Measurements from ENCODE around the gene KRT72. TPM values are rescaled to one million over a fixed set of nuclear protein-coding genes. Genes with fewer than 3 reads are reported as not detected.

KRT72 gene
- total RNA-seq, 1 donor from 2014 or later, result not detected

DNA sequence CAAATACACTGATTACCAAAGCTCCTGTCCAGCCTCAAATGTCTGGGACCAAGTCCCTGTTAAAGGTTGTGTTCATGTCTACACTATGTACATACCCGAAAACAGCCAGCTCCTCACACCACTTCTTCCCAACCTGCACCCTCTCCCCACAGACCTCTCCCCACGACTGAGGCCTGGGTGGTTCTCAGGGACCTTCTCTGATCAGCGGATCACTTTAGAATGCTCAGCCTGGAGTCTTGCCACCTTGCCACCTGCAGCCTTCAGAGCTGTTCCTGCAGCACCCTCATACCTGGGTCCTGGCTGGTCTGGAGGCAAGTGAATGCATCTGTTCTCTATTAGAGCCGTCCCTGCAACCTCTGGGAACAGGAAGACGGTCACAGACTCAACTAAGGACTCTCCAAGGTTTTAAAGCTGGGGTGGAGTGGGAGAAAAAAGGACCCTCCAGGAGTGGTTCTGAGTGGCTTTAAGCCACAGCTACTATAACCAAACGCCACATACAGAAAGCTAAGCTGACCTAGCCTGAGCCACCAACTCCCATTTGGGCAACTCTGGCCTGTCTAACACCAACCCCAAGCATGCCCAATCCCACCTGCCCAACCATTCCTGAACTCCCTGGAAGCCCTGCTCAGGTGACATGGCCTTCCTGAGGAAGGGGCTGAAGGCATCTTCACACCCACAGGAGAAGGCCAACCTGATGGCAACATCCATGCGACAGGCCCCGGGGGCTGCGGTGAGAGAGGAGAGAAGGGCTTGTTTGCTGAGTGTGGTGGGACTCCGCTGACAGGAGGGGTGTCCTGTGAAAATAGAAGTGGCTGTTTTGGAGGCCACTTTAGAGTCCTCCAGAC is 42.2 kb upstream of the KRT72 start:
- Histone ChIP-seq H3K27me3 (ENCODE audit: control insufficient read depth in 3 of 3, insufficient read depth in 3 of 3, low read length in 3 of 3) (peaks cover 6 to 8% (median 8%) of the 10 kb centered on the region in 3 donors), H3K9ac (ENCODE audit: low read depth in 1 of 3, low read length in 3 of 3) (no peak overlapping the region), H3K4me3 (ENCODE audit: low read length in 3 of 3) (no peak overlapping the region), H3K27ac (ENCODE audit: low read depth, low read length) (no peak overlapping the region), H3K4me1 (ENCODE audit: control insufficient read depth in 3 of 3, insufficient read depth in 3 of 3, low read length in 3 of 3) (no peaks in the 10 kb centered on the region), H3K36me3 (ENCODE audit: control insufficient read depth in 3 of 3, insufficient read depth in 3 of 3, low read length in 3 of 3) (no peaks in the 10 kb centered on the region), H3K9me3 (ENCODE audit: control insufficient read depth in 3 of 3, low read length in 3 of 3) (no peaks in the 10 kb centered on the region)

DNA sequence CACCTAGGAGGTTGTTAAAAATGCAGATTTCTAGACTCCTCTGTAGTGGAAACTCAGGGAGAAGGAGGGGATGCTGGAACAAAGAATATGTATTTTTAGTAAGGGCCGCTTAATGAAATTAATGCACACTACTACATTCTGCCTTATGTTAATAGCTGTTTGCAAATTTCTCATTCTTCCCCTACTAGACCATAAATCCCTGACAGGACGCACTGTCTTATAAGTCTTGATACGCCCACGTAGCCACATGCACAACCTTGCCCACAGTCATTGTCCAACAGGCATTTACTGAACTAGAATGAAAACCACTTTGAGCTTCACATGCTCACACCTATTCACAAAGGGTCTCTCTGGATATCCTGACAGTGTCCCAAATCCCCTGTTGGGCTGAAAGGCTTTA is 40.2 kb upstream of the KRT72 start:
- H3K9ac ChIP-seq (ENCODE audit: low read depth in 1 of 3, low read length in 3 of 3), result no peak overlapping the region
- H3K27me3 ChIP-seq (ENCODE audit: control insufficient read depth in 3 of 3, insufficient read depth in 3 of 3, low read length in 3 of 3), result peaks cover 6 to 11% (median 8%) of the 10 kb centered on the region in 3 donors
- no peak overlapping the region for H3K27ac ChIP-seq (ENCODE audit: low read depth, low read length)
- H3K36me3 ChIP-seq (ENCODE audit: control insufficient read depth in 3 of 3, insufficient read depth in 3 of 3, low read length in 3 of 3), result no peaks in the 10 kb centered on the region
- no peak overlapping the region for H3K4me3 ChIP-seq (ENCODE audit: low read length in 3 of 3)
- no peaks in the 10 kb centered on the region for H3K9me3 ChIP-seq (ENCODE audit: control insufficient read depth in 3 of 3, low read length in 3 of 3)
- no peaks in the 10 kb centered on the region for H3K4me1 ChIP-seq (ENCODE audit: control insufficient read depth in 3 of 3, insufficient read depth in 3 of 3, low read length in 3 of 3)

DNA sequence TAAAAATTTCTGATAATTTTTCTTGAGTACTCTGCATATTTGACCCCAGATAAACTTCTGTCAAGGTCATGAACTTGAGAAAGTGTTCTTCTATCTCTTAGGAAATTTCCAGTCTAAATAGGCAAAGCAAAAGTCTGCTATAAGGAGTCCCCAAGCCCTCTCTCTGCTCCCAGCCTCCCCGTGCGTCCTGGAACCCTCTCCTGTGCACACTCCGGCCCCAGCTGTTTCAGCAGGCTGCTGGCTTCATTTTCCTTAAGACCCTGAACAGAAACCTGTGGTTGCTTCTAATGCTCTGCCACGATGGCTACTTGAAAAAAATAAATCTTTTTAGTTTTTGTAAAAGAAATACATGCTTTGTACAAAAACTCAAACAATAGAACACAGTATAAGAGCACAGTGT is 36.0 kb upstream of the KRT72 start:
- no peak overlapping the region for H3K9ac ChIP-seq (ENCODE audit: low read depth in 1 of 3, low read length in 3 of 3)
- no peak overlapping the region for H3K4me3 ChIP-seq (ENCODE audit: low read length in 3 of 3)
- no peaks in the 10 kb centered on the region for H3K9me3 ChIP-seq (ENCODE audit: control insufficient read depth in 3 of 3, low read length in 3 of 3)
- H3K4me1 ChIP-seq (ENCODE audit: control insufficient read depth in 3 of 3, insufficient read depth in 3 of 3, low read length in 3 of 3), result no peaks in the 10 kb centered on the region
- no peak overlapping the region for H3K27ac ChIP-seq (ENCODE audit: low read depth, low read length)
- H3K36me3 ChIP-seq (ENCODE audit: control insufficient read depth in 3 of 3, insufficient read depth in 3 of 3, low read length in 3 of 3), result no peaks in the 10 kb centered on the region
- H3K27me3 ChIP-seq (ENCODE audit: control insufficient read depth in 3 of 3, insufficient read depth in 3 of 3, low read length in 3 of 3), result peaks cover 0 to 7% (median 5%) of the 10 kb centered on the region in 3 donors

DNA sequence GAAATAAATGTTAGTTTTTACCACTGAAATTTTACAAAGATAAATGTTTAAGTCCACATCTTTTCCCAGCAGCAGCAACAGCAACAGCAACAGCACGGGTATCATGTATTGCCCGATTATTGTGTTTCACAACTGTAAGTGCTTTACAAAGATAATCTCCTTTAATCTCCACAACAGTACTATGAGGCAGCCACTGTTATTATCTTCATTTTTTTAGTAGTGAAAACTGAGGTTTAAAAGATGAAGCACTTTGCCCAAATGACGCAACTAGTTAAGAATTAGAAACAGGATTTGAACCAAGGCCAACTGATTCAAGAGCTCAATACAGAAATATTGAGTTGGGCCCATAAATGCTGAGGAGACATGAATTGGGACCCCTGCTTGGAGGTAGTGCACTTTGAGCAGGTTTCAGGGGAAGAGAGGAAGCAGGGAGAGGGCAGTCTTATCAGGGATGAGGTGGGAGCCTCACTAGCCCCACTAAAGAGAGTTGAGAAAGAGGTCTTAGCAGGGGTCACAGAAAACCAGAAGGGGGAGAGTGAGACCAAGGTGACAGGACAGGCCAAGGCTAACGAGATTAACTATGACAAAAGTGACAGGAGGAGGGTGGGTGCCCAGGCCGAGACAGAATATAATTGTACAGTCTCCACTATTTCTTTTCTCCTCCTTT is 35.5 kb upstream of the KRT72 start:
- H3K36me3 ChIP-seq (ENCODE audit: control insufficient read depth in 3 of 3, insufficient read depth in 3 of 3, low read length in 3 of 3), result no peaks in the 10 kb centered on the region
- no peaks in the 10 kb centered on the region for H3K4me1 ChIP-seq (ENCODE audit: control insufficient read depth in 3 of 3, insufficient read depth in 3 of 3, low read length in 3 of 3)
- H3K27ac ChIP-seq (ENCODE audit: low read depth, low read length), result no peak overlapping the region
- peaks cover 0 to 7% (median 5%) of the 10 kb centered on the region in 3 donors for H3K27me3 ChIP-seq (ENCODE audit: control insufficient read depth in 3 of 3, insufficient read depth in 3 of 3, low read length in 3 of 3)
- no peaks in the 10 kb centered on the region for H3K9me3 ChIP-seq (ENCODE audit: control insufficient read depth in 3 of 3, low read length in 3 of 3)
- no peak overlapping the region for H3K9ac ChIP-seq (ENCODE audit: low read depth in 1 of 3, low read length in 3 of 3)
- no peak overlapping the region for H3K4me3 ChIP-seq (ENCODE audit: low read length in 3 of 3)

DNA sequence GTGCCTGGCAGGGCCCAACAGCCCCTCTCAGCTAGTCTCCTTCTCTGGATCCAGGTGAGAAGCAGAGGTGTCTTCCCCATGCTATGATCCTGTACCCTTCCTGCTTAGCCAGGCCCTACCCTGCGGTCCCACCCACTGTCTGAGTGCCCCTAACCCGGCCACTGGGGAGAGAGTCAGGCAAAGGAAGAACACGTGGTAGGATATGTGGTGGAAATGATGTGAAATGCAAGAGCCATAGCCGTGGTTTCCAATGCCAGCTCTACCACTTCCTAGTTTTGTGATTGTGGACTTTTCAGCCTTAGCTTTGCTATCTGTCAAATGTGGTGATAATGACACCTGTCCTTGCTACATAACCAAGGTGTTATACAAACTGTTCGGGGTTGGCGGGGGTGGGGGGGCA is 34.9 kb upstream of the KRT72 start:
- Histone ChIP-seq H3K27ac (ENCODE audit: low read depth, low read length) (no peak overlapping the region), H3K9ac (ENCODE audit: low read depth in 1 of 3, low read length in 3 of 3) (no peak overlapping the region), H3K27me3 (ENCODE audit: control insufficient read depth in 3 of 3, insufficient read depth in 3 of 3, low read length in 3 of 3) (peaks cover 0 to 11% (median 5%) of the 10 kb centered on the region in 3 donors), H3K4me3 (ENCODE audit: low read length in 3 of 3) (no peak overlapping the region), H3K36me3 (ENCODE audit: control insufficient read depth in 3 of 3, insufficient read depth in 3 of 3, low read length in 3 of 3) (no peaks in the 10 kb centered on the region), H3K9me3 (ENCODE audit: control insufficient read depth in 3 of 3, low read length in 3 of 3) (no peaks in the 10 kb centered on the region), H3K4me1 (ENCODE audit: control insufficient read depth in 3 of 3, insufficient read depth in 3 of 3, low read length in 3 of 3) (no peaks in the 10 kb centered on the region)

DNA sequence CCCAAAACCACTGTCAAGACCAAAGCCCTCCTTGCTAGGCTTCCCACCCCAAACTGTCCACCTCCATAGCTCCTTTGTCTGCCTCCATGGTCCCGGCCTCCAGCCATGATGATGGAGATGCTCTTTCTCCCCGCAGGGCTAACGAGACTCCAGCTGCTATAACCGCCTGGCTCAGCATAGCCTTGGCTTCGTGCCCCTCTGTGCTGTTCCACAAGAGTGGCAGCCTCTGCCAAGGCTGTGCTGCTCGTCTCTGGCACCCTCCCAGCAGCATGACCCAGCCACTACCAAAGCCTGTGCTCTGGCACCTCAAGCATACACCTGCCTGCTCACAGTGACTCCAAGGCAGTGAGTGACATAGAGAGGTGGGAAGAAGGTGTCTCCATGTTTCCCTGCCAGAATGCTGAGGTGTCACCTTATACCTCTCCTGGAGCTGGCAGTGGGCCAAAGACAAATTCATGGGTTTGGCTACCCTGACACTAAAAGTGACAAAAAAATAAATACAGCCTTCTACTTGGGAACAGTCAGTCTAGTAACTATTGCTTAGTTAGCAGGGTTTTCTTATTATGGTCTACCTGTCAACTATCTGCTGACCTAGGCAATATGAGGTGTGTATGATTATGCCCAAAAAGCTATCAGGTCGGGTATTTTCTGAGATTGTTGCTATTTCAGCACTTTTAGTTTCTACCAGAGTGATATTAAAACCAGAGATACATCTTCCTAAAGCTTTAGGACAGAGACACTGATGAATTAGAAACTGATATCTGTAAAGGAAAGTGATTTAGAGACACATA is 33.2 kb upstream of the KRT72 start:
- H3K27ac ChIP-seq (ENCODE audit: low read depth, low read length), result no peak overlapping the region
- H3K27me3 ChIP-seq (ENCODE audit: control insufficient read depth in 3 of 3, insufficient read depth in 3 of 3, low read length in 3 of 3), result peaks cover 0 to 14% (median 0%) of the 10 kb centered on the region in 3 donors
- no peaks in the 10 kb centered on the region for H3K4me1 ChIP-seq (ENCODE audit: control insufficient read depth in 3 of 3, insufficient read depth in 3 of 3, low read length in 3 of 3)
- H3K9me3 ChIP-seq (ENCODE audit: control insufficient read depth in 3 of 3, low read length in 3 of 3), result no peaks in the 10 kb centered on the region
- no peak overlapping the region for H3K9ac ChIP-seq (ENCODE audit: low read depth in 1 of 3, low read length in 3 of 3)
- H3K4me3 ChIP-seq (ENCODE audit: low read length in 3 of 3), result no peak overlapping the region
- no peaks in the 10 kb centered on the region for H3K36me3 ChIP-seq (ENCODE audit: control insufficient read depth in 3 of 3, insufficient read depth in 3 of 3, low read length in 3 of 3)

DNA sequence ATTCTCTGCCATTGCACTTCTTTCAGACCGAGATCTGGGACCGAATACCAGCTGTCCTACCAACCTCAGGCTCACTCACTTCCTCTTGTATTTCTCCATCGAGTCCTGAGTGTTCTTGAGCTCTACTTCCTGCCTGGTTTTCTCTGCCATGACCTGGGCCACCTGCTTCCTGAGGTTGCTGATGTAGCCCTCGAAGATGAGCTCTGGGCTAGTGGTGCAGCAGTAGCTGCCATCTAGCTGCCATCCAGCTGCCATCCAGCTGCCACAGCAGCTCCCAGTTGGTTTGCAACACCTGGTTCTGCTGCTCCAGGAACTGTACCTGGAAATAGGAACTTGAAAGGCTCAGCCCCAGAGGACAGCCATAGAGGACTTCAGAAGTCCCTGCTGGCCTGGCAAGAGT is 32.1 kb upstream of the KRT72 start:
- Histone ChIP-seq H3K4me3 (ENCODE audit: low read length in 3 of 3) (no peak overlapping the region), H3K27me3 (ENCODE audit: control insufficient read depth in 3 of 3, insufficient read depth in 3 of 3, low read length in 3 of 3) (peaks cover 0 to 25% (median 0%) of the 10 kb centered on the region in 3 donors), H3K9ac (ENCODE audit: low read depth in 1 of 3, low read length in 3 of 3) (no peak overlapping the region), H3K27ac (ENCODE audit: low read depth, low read length) (no peak overlapping the region), H3K4me1 (ENCODE audit: control insufficient read depth in 3 of 3, insufficient read depth in 3 of 3, low read length in 3 of 3) (no peaks in the 10 kb centered on the region), H3K9me3 (ENCODE audit: control insufficient read depth in 3 of 3, low read length in 3 of 3) (no peaks in the 10 kb centered on the region), H3K36me3 (ENCODE audit: control insufficient read depth in 3 of 3, insufficient read depth in 3 of 3, low read length in 3 of 3) (no peaks in the 10 kb centered on the region)

DNA sequence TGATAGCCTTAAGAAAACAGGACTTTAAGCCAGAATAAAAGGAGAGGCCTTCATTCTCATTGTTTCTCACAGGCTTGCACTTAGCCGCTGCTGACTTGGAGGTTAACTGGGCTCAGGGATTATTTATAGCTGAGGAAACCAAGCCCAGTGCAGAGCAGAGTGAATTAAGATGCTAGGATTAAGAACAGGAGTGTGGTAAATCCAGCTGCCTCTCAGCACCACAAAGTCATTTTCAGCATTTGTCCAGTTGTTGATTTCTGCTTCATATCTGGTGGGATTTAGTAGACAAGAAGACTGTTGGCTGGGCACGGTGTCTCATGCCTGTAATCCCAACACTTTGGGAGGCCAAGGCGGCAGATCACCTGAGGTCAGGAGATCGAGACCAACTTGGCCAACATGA is 31.4 kb upstream of the KRT72 start:
- H3K27me3 ChIP-seq (ENCODE audit: control insufficient read depth in 3 of 3, insufficient read depth in 3 of 3, low read length in 3 of 3), result peaks cover 0 to 25% (median under 1%) of the 10 kb centered on the region in 3 donors
- H3K9ac ChIP-seq (ENCODE audit: low read depth in 1 of 3, low read length in 3 of 3), result no peak overlapping the region
- H3K4me3 ChIP-seq (ENCODE audit: low read length in 3 of 3), result no peak overlapping the region
- no peaks in the 10 kb centered on the region for H3K36me3 ChIP-seq (ENCODE audit: control insufficient read depth in 3 of 3, insufficient read depth in 3 of 3, low read length in 3 of 3)
- H3K4me1 ChIP-seq (ENCODE audit: control insufficient read depth in 3 of 3, insufficient read depth in 3 of 3, low read length in 3 of 3), result no peaks in the 10 kb centered on the region
- H3K27ac ChIP-seq (ENCODE audit: low read depth, low read length), result no peak overlapping the region
- H3K9me3 ChIP-seq (ENCODE audit: control insufficient read depth in 3 of 3, low read length in 3 of 3), result no peaks in the 10 kb centered on the region

DNA sequence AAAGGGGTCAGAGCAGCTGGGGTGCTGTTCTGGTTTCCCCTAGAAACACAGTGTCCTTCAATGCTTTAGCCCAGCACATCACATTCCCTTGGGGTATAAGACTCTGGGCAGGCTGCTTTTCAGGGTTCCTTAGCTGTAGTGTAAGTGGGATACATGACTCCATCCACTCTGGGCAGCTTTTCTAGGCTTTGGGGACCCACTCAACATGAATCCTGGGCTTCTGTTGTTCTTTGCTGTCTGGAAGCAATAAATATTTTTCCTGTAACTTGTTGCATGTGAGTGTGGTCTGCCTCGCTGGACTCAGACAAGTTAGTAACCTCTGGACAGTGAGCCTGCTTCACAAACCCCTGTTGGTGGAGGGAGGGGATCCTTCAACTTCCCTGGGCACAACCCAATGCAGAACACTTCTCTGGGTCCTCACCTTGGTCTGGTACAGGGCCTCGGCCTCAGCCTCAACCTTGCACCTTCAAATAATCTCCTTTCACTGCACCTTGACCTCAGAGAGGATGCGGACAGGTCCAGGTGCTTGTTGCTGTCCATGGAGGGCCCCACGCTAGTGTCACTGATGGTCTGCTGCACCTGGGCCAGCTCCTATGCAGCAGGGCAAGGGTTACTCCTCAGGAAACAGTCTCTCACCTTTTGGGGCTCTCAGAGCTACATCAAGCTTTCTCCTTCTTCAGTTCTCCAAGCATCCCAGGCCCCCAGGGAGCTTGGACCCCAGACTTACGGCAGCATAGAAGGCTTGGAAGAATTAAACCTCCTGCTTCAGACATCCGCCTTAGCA is 30.6 kb upstream of the KRT72 start:
- Histone ChIP-seq H3K27ac (ENCODE audit: low read depth, low read length) (no peak overlapping the region), H3K27me3 (ENCODE audit: control insufficient read depth in 3 of 3, insufficient read depth in 3 of 3, low read length in 3 of 3) (peaks cover 0 to 24% (median 4%) of the 10 kb centered on the region in 3 donors), H3K36me3 (ENCODE audit: control insufficient read depth in 3 of 3, insufficient read depth in 3 of 3, low read length in 3 of 3) (no peaks in the 10 kb centered on the region), H3K4me3 (ENCODE audit: low read length in 3 of 3) (no peak overlapping the region), H3K4me1 (ENCODE audit: control insufficient read depth in 3 of 3, insufficient read depth in 3 of 3, low read length in 3 of 3) (no peaks in the 10 kb centered on the region), H3K9ac (ENCODE audit: low read depth in 1 of 3, low read length in 3 of 3) (no peak overlapping the region), H3K9me3 (ENCODE audit: control insufficient read depth in 3 of 3, low read length in 3 of 3) (no peaks in the 10 kb centered on the region)

Data from skeletal muscle tissue (tissue), 4 donors.